GM10266 (cell line): ENCODE results near the gene SLC6A8.
"Not testable (repeated sequence)": the region's sequence is repeated elsewhere in the genome, so short reads cannot be mapped to it uniquely, and the experiment has no call there.

Experiments
- DNase-seq: peaks from one replicate; pipeline ENCODE4 v3.0.0; 2012; ENCODE audit errors: extremely low spot score
- CTCF ChIP-seq: IDR thresholded peaks from 2 replicates; pipeline ENCODE4 v1.5.1; 2012; ENCODE audit warnings: mild to moderate bottlenecking, low read depth; ENCODE audit not compliant: control insufficient read depth, insufficient read depth; ENCODE audit errors: missing control alignments

Gene SLC6A8

DNA sequence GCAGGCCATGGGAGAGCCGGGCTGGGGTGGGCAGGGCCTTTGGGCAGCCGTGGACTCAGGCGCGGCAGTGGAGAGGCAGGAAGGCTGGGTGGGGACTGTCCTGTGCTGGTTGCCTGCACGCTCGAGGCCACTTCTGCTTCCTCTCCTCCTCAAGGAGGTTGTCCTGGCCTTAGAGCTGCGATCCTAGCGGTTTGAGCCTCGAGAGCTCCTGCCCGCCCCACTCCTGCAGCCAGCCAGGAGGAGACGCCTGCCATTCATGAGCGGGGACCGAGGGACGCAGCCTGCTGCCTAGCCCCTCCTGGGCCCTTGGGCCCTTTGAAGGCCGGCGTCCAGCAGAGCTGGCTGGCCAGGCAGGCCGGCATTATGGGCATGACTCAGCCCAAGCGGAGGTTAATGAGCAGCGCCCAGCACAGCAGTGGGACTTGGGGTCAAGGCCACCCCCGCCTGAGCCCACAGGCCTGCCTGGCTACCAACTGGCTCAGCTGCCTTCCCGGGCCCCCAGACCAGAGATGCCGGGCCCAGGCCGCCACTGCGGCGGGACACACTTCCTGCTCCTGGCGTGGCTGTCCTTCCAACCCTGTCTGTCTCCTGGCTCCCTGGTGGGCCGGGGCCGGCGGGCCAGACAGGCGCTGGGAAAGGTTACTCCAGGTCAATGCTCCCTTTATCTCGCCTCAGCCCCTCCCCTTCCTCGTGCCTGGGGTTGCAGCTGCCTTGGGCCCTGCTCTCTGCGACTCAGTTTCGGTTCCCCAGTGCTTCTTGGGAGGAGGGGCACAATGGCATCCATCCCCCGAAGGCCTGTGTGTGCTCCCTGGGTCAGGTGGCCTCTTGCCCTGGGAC lies 38.8 kb downstream of the SLC6A8 start:
- TF ChIP-seq CTCF = no peak
- DNase-seq = peak; percentile 84

GRCh38 chrX:153727123-153727931 lies 39.6 kb downstream of the SLC6A8 start:
- DNase-seq = no peak
- no peak for TF ChIP-seq CTCF

- DNase-seq = no peak
- no peak for TF ChIP-seq CTCF
These were observed 40.4 kb downstream of the SLC6A8 start for GRCh38 chrX:153728095-153728494.

- TF ChIP-seq CTCF = no peak
- no peak for DNase-seq
These were observed 41.4 kb downstream of the SLC6A8 start for GRCh38 chrX:153728951-153729631.

DNA sequence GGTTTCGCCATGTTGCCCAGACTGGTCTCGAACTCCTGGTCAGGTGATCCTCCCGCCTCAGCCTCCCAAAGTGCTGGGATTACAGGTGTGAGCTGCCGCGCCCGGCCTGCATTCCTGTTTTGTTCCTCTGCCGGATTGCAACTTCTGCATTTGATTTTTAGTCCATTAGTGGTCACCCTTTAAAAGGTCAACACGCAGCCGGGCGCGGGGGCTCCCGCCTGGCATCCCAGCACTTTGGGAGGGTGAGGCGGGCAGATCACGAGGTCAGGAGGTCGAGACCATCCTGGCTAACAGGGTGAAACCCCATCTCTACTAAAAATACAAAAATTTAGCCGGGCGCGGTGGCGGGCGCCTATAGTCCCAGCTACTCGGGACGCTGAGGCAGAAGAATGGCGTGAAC lies 42.4 kb downstream of the SLC6A8 start:
- DNase-seq = not testable (repeated sequence)

GRCh38 chrX:153731117-153731844 lies 43.6 kb downstream of the SLC6A8 start:
- DNase-seq = no peak
- no peak for TF ChIP-seq CTCF

DNA sequence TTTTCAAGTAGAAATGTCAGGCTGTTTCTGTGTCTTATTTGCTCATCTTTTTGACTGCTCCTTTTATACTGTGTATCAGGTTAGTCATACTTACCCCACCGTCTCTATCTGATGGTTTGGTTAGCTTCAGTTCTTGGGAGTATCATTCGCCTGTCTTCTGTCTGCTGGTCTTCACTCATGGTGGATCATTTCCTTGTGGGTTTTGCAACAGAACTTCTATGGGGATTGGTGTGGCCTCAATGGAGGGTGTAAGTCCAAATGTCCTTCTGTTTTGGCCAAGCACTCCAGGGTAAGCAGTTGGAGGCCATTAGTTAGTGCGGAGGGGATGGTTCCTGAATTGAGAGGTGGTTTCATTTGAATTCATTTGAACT lies 44.1 kb downstream of the SLC6A8 start:
- TF ChIP-seq CTCF = no peak
- DNase-seq = no peak
